A673 (cell line): Measurements from ENCODE around the gene NR2F2. TPM values are rescaled to one million over a fixed set of nuclear protein-coding genes. Genes with fewer than 3 reads are reported as not detected.

ENCODE experiments used
- BruUV-seq: library from RNA; stranded (reverse); fragments of 400-500 nt; replicated peaks from 2 replicates; lab custom pipeline; 2021; lab: Mats Ljungman, UMichigan
- CTCF ChIA-PET: fragments of 300-600 bp; sonication (Branson Sonifier 250); formaldehyde crosslinking; loops from one replicate; lab custom pipeline; 2022; ENCODE audit warnings: antibody characterized with exemption; lab: Charles Lee
- POLR2A ChIA-PET: fragments of 300-600 bp; sonication (Branson Sonifier 250); formaldehyde crosslinking; loops from one replicate; lab custom pipeline; 2022; ENCODE audit warnings: antibody characterized with exemption; ENCODE audit not compliant: low non-redundant PET; lab: Charles Lee
- DNase-seq: peaks from one replicate; pipeline ENCODE4 v3.0.0-alpha.2; 2015; ENCODE audit warnings: low spot score
- H3K27ac ChIP-seq: fragments of 200-600 bp; sonication (generic); 2 replicates; pipeline ENCODE4 v1.5.1; 2016; ENCODE audit warnings: mixed run types, low read depth, mild to moderate bottlenecking, mixed read lengths, antibody characterized with exemption, low read length; ENCODE audit not compliant: poor library complexity, severe bottlenecking
- H3K27me3 ChIP-seq: fragments of 200-600 bp; sonication (generic); replicated peaks from 2 replicates; pipeline ENCODE4 v1.6.1; 2017; ENCODE audit warnings: mixed run types, low read depth, mild to moderate bottlenecking, mixed read lengths, antibody characterized with exemption, low read length; ENCODE audit not compliant: insufficient read depth, poor library complexity
- H3K36me3 ChIP-seq: fragments of 200-600 bp; sonication (generic); 2 replicates; pipeline ENCODE4 v1.6.1; 2016; ENCODE audit warnings: mixed run types, mild to moderate bottlenecking, mixed read lengths, antibody characterized with exemption, low read length; ENCODE audit not compliant: insufficient read depth, poor library complexity, severe bottlenecking
- H3K4me1 ChIP-seq: fragments of 200-600 bp; sonication (generic); 2 replicates; pipeline ENCODE4 v1.6.1; 2017; ENCODE audit warnings: mixed run types, mild to moderate bottlenecking, mixed read lengths, antibody characterized with exemption, low read length; ENCODE audit not compliant: insufficient read depth, poor library complexity, severe bottlenecking
- H3K4me3 ChIP-seq: fragments of 200-600 bp; sonication (generic); 2 replicates; pipeline ENCODE4 v1.5.1; 2016; ENCODE audit warnings: low read depth, mixed run types, mild to moderate bottlenecking, mixed read lengths, low read length; ENCODE audit not compliant: poor library complexity, severe bottlenecking
- H3K9me3 ChIP-seq: fragments of 200-600 bp; sonication (generic); 2 replicates; pipeline ENCODE4 v1.6.1; 2016; ENCODE audit warnings: mixed run types, low read depth, mild to moderate bottlenecking, mixed read lengths, antibody characterized with exemption, low read length; ENCODE audit not compliant: poor library complexity, severe bottlenecking
- EZH2 ChIP-seq: fragments of 200-600 bp; sonication (generic); IDR thresholded peaks from 2 replicates; pipeline ENCODE4 v1.6.1; 2017; ENCODE audit warnings: borderline replicate concordance, low read depth, mild to moderate bottlenecking, mixed read lengths, antibody characterized with exemption, low read length; ENCODE audit not compliant: poor library complexity, severe bottlenecking
- intact Hi-C: fragments of 100-400 bp; cut with micrococcal nuclease; formaldehyde crosslinking; loops from one replicate; pipeline ENCODE4 v1.10.0; 2022; ENCODE audit not compliant: unreplicated experiment
- total RNA-seq: library from RNA; stranded (reverse); gene quantifications from 2 replicates; pipeline ENCODE4 v1.2.3, GENCODE V29; 2021
- TF ChIP-seq, protein P1 (sequence below): fragments of 300-800, 200-600 bp; sonication (generic); conservative IDR thresholded peaks from 2 replicates; pipeline ENCODE4 v1.5.1; 2017; ENCODE audit warnings: low read depth, mild to moderate bottlenecking, antibody characterized with exemption, low read length, moderate library complexity, mixed read lengths

Gene NR2F2
- total RNA-seq, 1 experiment from 2014 or later = 106 TPM

DNA sequence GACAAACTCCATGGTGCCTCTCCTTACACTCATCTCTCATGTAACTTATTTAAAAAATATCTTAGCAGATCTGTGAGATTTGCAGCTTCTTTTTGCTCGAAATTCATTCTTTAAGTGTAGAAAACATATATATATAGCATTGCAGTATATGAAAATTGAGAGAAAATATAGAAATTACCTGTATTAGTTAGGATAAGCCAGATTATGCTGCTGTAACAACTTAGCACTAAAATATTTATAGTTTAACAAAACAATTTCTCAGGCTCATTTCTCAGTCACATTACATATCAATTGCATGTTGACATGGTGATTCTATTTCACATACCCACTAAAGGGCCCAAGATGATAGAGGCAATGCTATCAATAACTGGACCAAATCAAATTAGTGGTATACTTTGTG, 54.7 kb downstream of the NR2F2 start:
- TF ChIP-seq, protein P1, sequence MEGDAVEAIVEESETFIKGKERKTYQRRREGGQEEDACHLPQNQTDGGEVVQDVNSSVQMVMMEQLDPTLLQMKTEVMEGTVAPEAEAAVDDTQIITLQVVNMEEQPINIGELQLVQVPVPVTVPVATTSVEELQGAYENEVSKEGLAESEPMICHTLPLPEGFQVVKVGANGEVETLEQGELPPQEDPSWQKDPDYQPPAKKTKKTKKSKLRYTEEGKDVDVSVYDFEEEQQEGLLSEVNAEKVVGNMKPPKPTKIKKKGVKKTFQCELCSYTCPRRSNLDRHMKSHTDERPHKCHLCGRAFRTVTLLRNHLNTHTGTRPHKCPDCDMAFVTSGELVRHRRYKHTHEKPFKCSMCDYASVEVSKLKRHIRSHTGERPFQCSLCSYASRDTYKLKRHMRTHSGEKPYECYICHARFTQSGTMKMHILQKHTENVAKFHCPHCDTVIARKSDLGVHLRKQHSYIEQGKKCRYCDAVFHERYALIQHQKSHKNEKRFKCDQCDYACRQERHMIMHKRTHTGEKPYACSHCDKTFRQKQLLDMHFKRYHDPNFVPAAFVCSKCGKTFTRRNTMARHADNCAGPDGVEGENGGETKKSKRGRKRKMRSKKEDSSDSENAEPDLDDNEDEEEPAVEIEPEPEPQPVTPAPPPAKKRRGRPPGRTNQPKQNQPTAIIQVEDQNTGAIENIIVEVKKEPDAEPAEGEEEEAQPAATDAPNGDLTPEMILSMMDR = no peak
- no peak for TF ChIP-seq EZH2
- intact Hi-C loops = no loop called here
- CTCF ChIA-PET = no interaction called here
- Histone ChIP-seq H3K4me3 (no peak overlapping the region), H3K27ac (no peak overlapping the region), H3K36me3 (no peaks in the 10 kb centered on the region), H3K9me3 (peaks cover 4% of the 10 kb centered on the region), H3K4me1 (no peaks in the 10 kb centered on the region), H3K27me3 (no peaks in the 10 kb centered on the region)
- POLR2A ChIA-PET = no interaction called here
- no peak for DNase-seq
- no TSS peak for BruUV-seq

- Histone ChIP-seq H3K4me3 (no peak overlapping the region), H3K36me3 (no peaks in the 10 kb centered on the region), H3K27ac (no peak overlapping the region), H3K27me3 (no peaks in the 10 kb centered on the region), H3K9me3 (peaks cover 4% of the 10 kb centered on the region), H3K4me1 (no peaks in the 10 kb centered on the region)
- ChIA-PET POLR2A (no interaction called here), CTCF (no interaction called here)
- TF ChIP-seq, protein P1 = no peak
- no peak for TF ChIP-seq EZH2
- intact Hi-C loops = no loop called here
- BruUV-seq = no TSS peak
- no peak for DNase-seq
These were observed 58.2 kb downstream of the NR2F2 start for GRCh38 chr15:96388673-96389072.
